ENCODE data around the gene SYT11.
"Not testable (repeated sequence)": the region's sequence is repeated elsewhere in the genome, so short reads cannot be mapped to it uniquely, and the experiment has no call there.

DNA sequence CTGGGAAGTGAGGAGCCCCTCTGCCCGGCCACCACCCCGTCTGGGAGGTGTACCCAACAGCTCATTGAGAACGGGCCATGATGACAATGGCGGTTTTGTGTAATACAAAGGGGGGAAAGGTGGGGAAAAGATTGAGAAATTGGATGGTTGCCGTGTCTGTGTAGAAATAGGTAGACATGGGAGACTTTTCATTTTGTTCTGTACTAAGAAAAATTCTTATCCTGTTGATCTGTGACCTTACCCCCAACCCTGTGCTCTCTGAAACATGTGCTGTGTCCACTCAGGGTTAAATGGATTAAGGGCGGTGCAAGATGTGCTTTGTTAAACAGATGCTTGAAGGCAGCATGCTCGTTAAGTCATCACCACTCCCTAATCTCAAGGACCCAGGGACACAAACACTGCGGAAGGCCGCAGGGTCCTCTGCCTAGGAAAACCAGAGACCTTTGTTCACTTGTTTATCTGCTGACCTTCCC, 24.4 kb upstream of the SYT11 start:
- not testable (repeated sequence) for TF ChIP-seq POLR2A (IDR thresholded peaks at IDR 0.05; ENCODE audit: low read length); GATA1 (IDR thresholded peaks at IDR 0.05; ENCODE audit: low read depth, low read length)

Measured in erythroblast (primary cell).